Measurements from ENCODE around the gene TTC23. TPM values are rescaled to one million over a fixed set of nuclear protein-coding genes. Genes with fewer than 3 reads are reported as not detected.

TTC23 gene
- polyA plus RNA-seq, 1 donor (not counting 4 experiments of a cell fraction or from before 2014, with no cell fraction given), result 6.7 TPM

- TF ChIP-seq EZH2 (IDR thresholded peaks at IDR 0.05; ENCODE audit: low read length) (no peak), CTCF (optimal IDR thresholded peaks at IDR 0.05 in 1 of 3, IDR thresholded peaks at IDR 0.05 in 1 of 3, conservative IDR thresholded peaks at IDR 0.05 in 1 of 3; ENCODE audit: extremely low read depth in 1 of 3, insufficient read depth in 2 of 3, low read length in 3 of 3) (no peak)
- Histone ChIP-seq H3K79me2 (ENCODE audit: control insufficient read depth, insufficient read depth, low read length) (no peaks in the 10 kb centered on the region), H3K9ac (ENCODE audit: control insufficient read depth, extremely low read depth, insufficient read depth, low read length) (no peak overlapping the region), H3K36me3 (ENCODE audit: control insufficient read depth in 2 of 2, extremely low read depth in 1 of 2, insufficient read depth in 2 of 2, low read length in 2 of 2) (peaks cover 0 to under 1% of the 10 kb centered on the region in 2 experiments), H4K20me1 (ENCODE audit: control insufficient read depth, extremely low read depth, insufficient read depth, low read length) (no peaks in the 10 kb centered on the region), H2AFZ (ENCODE audit: control insufficient read depth, low read length) (no peak overlapping the region), H3K4me1 (ENCODE audit: control insufficient read depth, extremely low read depth, insufficient read depth, low read length) (no peaks in the 10 kb centered on the region), H3K27ac (ENCODE audit: control insufficient read depth, insufficient read depth, low read length) (no peak overlapping the region), H3K9me1 (ENCODE audit: control insufficient read depth, extremely low read depth, insufficient read depth, low read length) (no peaks in the 10 kb centered on the region), H3K4me3 (ENCODE audit: control insufficient read depth in 2 of 3, extremely low read depth in 1 of 3, insufficient read depth in 2 of 3, low read depth in 1 of 3, low read length in 3 of 3) (no peak overlapping the region), H3K9me3 (ENCODE audit: control insufficient read depth, low read depth, low read length) (no peaks in the 10 kb centered on the region), H3K4me2 (ENCODE audit: control insufficient read depth, extremely low read depth, insufficient read depth, low read depth, low read length) (no peak overlapping the region), H3K27me3 (ENCODE audit: control insufficient read depth, extremely low read depth, insufficient read depth, low read length) (no peaks in the 10 kb centered on the region)
- dilution Hi-C loops (cut with MboI; ENCODE audit: extremely low pct_ligation_motif_present, low sequenced_read_pairs), result no loop called here
- FAIRE-seq (no peak), DNase-seq (ENCODE audit: low read depth, low spot score) (no peak)
Observed at GRCh38 chr15:99210334-99210733, 39.0 kb downstream of the TTC23 start.

GRCh38 chr15:99209326-99209725 lies 40.1 kb downstream of the TTC23 start:
- Histone ChIP-seq H3K4me1 (ENCODE audit: control insufficient read depth, extremely low read depth, insufficient read depth, low read length) (no peaks in the 10 kb centered on the region), H3K4me2 (ENCODE audit: control insufficient read depth, extremely low read depth, insufficient read depth, low read depth, low read length) (no peak overlapping the region), H3K27ac (ENCODE audit: control insufficient read depth, insufficient read depth, low read length) (no peak overlapping the region), H4K20me1 (ENCODE audit: control insufficient read depth, extremely low read depth, insufficient read depth, low read length) (no peaks in the 10 kb centered on the region), H3K9me3 (ENCODE audit: control insufficient read depth, low read depth, low read length) (no peaks in the 10 kb centered on the region), H2AFZ (ENCODE audit: control insufficient read depth, low read length) (no peak overlapping the region), H3K9ac (ENCODE audit: control insufficient read depth, extremely low read depth, insufficient read depth, low read length) (no peak overlapping the region), H3K9me1 (ENCODE audit: control insufficient read depth, extremely low read depth, insufficient read depth, low read length) (no peaks in the 10 kb centered on the region), H3K4me3 (ENCODE audit: control insufficient read depth in 2 of 3, extremely low read depth in 1 of 3, insufficient read depth in 2 of 3, low read depth in 1 of 3, low read length in 3 of 3) (no peak overlapping the region), H3K27me3 (ENCODE audit: control insufficient read depth, extremely low read depth, insufficient read depth, low read length) (no peaks in the 10 kb centered on the region), H3K79me2 (ENCODE audit: control insufficient read depth, insufficient read depth, low read length) (no peaks in the 10 kb centered on the region), H3K36me3 (ENCODE audit: control insufficient read depth in 2 of 2, extremely low read depth in 1 of 2, insufficient read depth in 2 of 2, low read length in 2 of 2) (no peaks in the 10 kb centered on the region)
- TF ChIP-seq EZH2 (IDR thresholded peaks at IDR 0.05; ENCODE audit: low read length), result no peak
- dilution Hi-C loops (cut with MboI; ENCODE audit: extremely low pct_ligation_motif_present, low sequenced_read_pairs), result no loop called here
- FAIRE-seq (no peak), DNase-seq (ENCODE audit: low read depth, low spot score) (no peak)

- no peaks in the 10 kb centered on the region for H3K9me3 ChIP-seq (ENCODE audit: control insufficient read depth, low read depth, low read length)
- H3K27ac ChIP-seq (ENCODE audit: control insufficient read depth, insufficient read depth, low read length), result no peak overlapping the region
- no peak overlapping the region for H3K4me2 ChIP-seq (ENCODE audit: control insufficient read depth, extremely low read depth, insufficient read depth, low read depth, low read length)
- FAIRE-seq (no peak), DNase-seq (ENCODE audit: low read depth, low spot score) (no peak)
- H2AFZ ChIP-seq (ENCODE audit: control insufficient read depth, low read length), result no peak overlapping the region
- H3K79me2 ChIP-seq (ENCODE audit: control insufficient read depth, insufficient read depth, low read length), result no peaks in the 10 kb centered on the region
- H3K4me3 ChIP-seq (ENCODE audit: control insufficient read depth in 2 of 3, extremely low read depth in 1 of 3, insufficient read depth in 2 of 3, low read depth in 1 of 3, low read length in 3 of 3), result no peak overlapping the region
- dilution Hi-C loops (cut with MboI; ENCODE audit: extremely low pct_ligation_motif_present, low sequenced_read_pairs), result no loop called here
- no peaks in the 10 kb centered on the region for H3K4me1 ChIP-seq (ENCODE audit: control insufficient read depth, extremely low read depth, insufficient read depth, low read length)
- H4K20me1 ChIP-seq (ENCODE audit: control insufficient read depth, extremely low read depth, insufficient read depth, low read length), result no peaks in the 10 kb centered on the region
- H3K9me1 ChIP-seq (ENCODE audit: control insufficient read depth, extremely low read depth, insufficient read depth, low read length), result no peaks in the 10 kb centered on the region
- no peaks in the 10 kb centered on the region for H3K36me3 ChIP-seq (ENCODE audit: control insufficient read depth in 2 of 2, extremely low read depth in 1 of 2, insufficient read depth in 2 of 2, low read length in 2 of 2)
- no peak overlapping the region for H3K9ac ChIP-seq (ENCODE audit: control insufficient read depth, extremely low read depth, insufficient read depth, low read length)
- no peaks in the 10 kb centered on the region for H3K27me3 ChIP-seq (ENCODE audit: control insufficient read depth, extremely low read depth, insufficient read depth, low read length)
- TF ChIP-seq EZH2 (IDR thresholded peaks at IDR 0.05; ENCODE audit: low read length), result no peak
- TF ChIP-seq CTCF (optimal IDR thresholded peaks at IDR 0.05 in 1 of 3, IDR thresholded peaks at IDR 0.05 in 1 of 3, conservative IDR thresholded peaks at IDR 0.05 in 1 of 3; ENCODE audit: extremely low read depth in 1 of 3, insufficient read depth in 2 of 3, low read length in 3 of 3), result no peak
Observed at GRCh38 chr15:99207672-99208071, 41.7 kb downstream of the TTC23 start.
